AG04450 (cell line): ENCODE results near the gene ACSF3. TPM values are rescaled to one million over a fixed set of nuclear protein-coding genes. Genes with fewer than 3 reads are reported as not detected.

Experiments
- CTCF ChIA-PET: fragments of 300-600, 350-600 bp; formaldehyde crosslinking; extraction: SDS; loops from one replicate; lab custom pipeline; 2022; ENCODE audit warnings: antibody characterized with exemption, inconsistent platforms; lab: Charles Lee
- POLR2A ChIA-PET: fragments of 350-600 bp; formaldehyde crosslinking; extraction: SDS; loops from one replicate; lab custom pipeline; 2021; ENCODE audit warnings: antibody characterized with exemption, inconsistent platforms; lab: Yijun Ruan, JAX
- DNase-seq: peaks from one replicate; pipeline ENCODE4 v3.0.0-alpha.2; 2011; ENCODE audit warnings: low read depth, low spot score
- H3K27ac ChIP-seq: one replicate; pipeline ENCODE4 v1.5.1; 2012; ENCODE audit warnings: low read depth, low read length, control low read depth
- H3K27me3 ChIP-seq: one replicate; pipeline ENCODE4 v1.6.0; 2012; ENCODE audit warnings: low read length; ENCODE audit not compliant: control insufficient read depth, insufficient read depth
- H3K4me3 ChIP-seq: 2 replicates; pipeline ENCODE4 v1.5.1; 2011; ENCODE audit warnings: mild to moderate bottlenecking, low read depth, low read length, control low read depth
- H3K9me3 ChIP-seq: 2 replicates; pipeline ENCODE4 v1.5.1; 2012; ENCODE audit warnings: low read length; ENCODE audit not compliant: control insufficient read depth, insufficient read depth
- CTCF ChIP-seq: IDR thresholded peaks from 2 replicates; pipeline ENCODE4 v1.5.1; 2011; ENCODE audit warnings: low read depth, low read length, control low read depth, inconsistent platforms
- polyA plus RNA-seq: library from polyadenylated mRNA; depleted of rRNA; stranded (reverse); fragments of >200 nt; gene quantifications from 2 replicates; pipeline ENCODE4 v1.2.3, GENCODE V29; 2011

ACSF3 gene
- polyA plus RNA-seq, 1 experiment, result 11.2 TPM

- H3K27me3 ChIP-seq, result peaks cover 5% of the 10 kb centered on the region
- DNase-seq, result no peak
- no peak overlapping the region for H3K27ac ChIP-seq
- no peaks in the 10 kb centered on the region; the same call in 1 of the 2 replicates for H3K9me3 ChIP-seq
- CTCF ChIA-PET, result no interaction called here
- TF ChIP-seq CTCF, result no peak
- POLR2A ChIA-PET, result no interaction called here
- H3K4me3 ChIP-seq, result no peak overlapping the region
Observed at GRCh38 chr16:89096768-89097391, 3.2 kb downstream of the ACSF3 start.

- no peak for DNase-seq
- CTCF ChIA-PET, result no interaction called here
- Histone ChIP-seq H3K9me3 (no peaks in the 10 kb centered on the region; the same call in 1 of the 2 replicates), H3K27ac (no peak overlapping the region), H3K4me3 (no peak overlapping the region), H3K27me3 (peaks cover under 1% of the 10 kb centered on the region)
- POLR2A ChIA-PET, result no interaction called here
- TF ChIP-seq CTCF, result no peak
Observed at GRCh38 chr16:89097392-89097772, 3.7 kb downstream of the ACSF3 start.

GRCh38 chr16:89098767-89099430, 5.2 kb downstream of the ACSF3 start:
- no peak overlapping the region for H3K4me3 ChIP-seq
- no peak for DNase-seq
- no peaks in the 10 kb centered on the region for H3K27me3 ChIP-seq
- ChIA-PET POLR2A (no interaction called here), CTCF (no interaction called here)
- H3K27ac ChIP-seq, result no peak overlapping the region
- no peaks in the 10 kb centered on the region; the same call in 1 of the 2 replicates for H3K9me3 ChIP-seq
- TF ChIP-seq CTCF, result no peak

- H3K4me3 ChIP-seq, result no peak overlapping the region
- no peak for TF ChIP-seq CTCF
- POLR2A ChIA-PET, result no interaction called here
- H3K9me3 ChIP-seq, result no peaks in the 10 kb centered on the region; the same call in 1 of the 2 replicates
- H3K27ac ChIP-seq, result no peak overlapping the region
- no peak for DNase-seq
- H3K27me3 ChIP-seq, result no peaks in the 10 kb centered on the region
- CTCF ChIA-PET, result no interaction called here
Observed at GRCh38 chr16:89099905-89100304, 6.3 kb downstream of the ACSF3 start.

GRCh38 chr16:89100601-89101302, 7.1 kb downstream of the ACSF3 start:
- no peak for TF ChIP-seq CTCF
- H3K9me3 ChIP-seq, result no peaks in the 10 kb centered on the region; the same call in 1 of the 2 replicates
- POLR2A ChIA-PET, result no interaction called here
- no peak for DNase-seq
- no peaks in the 10 kb centered on the region for H3K27me3 ChIP-seq
- no peak overlapping the region for H3K4me3 ChIP-seq
- H3K27ac ChIP-seq, result no peak overlapping the region
- CTCF ChIA-PET, result no interaction called here
